PFSK-1 (cell line): ENCODE measurements around the gene ZNF83.

Experiments
- FOXP2 ChIP-seq: optimal IDR thresholded peaks from 2 replicates; pipeline ENCODE3; 2011; ENCODE audit warnings: borderline replicate concordance, control low read depth, inconsistent platforms; ENCODE audit not compliant: insufficient read depth; ENCODE audit errors: extremely low read length, extremely low read depth
- POLR2AphosphoS5 ChIP-seq: IDR thresholded peaks from 2 replicates; pipeline ENCODE4 v1.6.1; 2012; ENCODE audit warnings: low read depth, mild to moderate bottlenecking, control low read depth, low read length, moderate library complexity
- SIN3A ChIP-seq: IDR thresholded peaks from 2 replicates; pipeline ENCODE4 v1.6.1; 2012; ENCODE audit warnings: mild to moderate bottlenecking, low read length, moderate library complexity, borderline replicate concordance; ENCODE audit not compliant: insufficient read depth
- TAF1 ChIP-seq: IDR thresholded peaks from 2 replicates; pipeline ENCODE4 v1.6.1; 2012; ENCODE audit warnings: low read length, control low read depth, borderline replicate concordance; ENCODE audit not compliant: insufficient read depth
- TF ChIP-seq, protein P1 (sequence below), 2 experiments: IDR thresholded peaks; 2 replicates each; pipeline versions ENCODE4 v1.6.1 to v1.8.0; 2011 to 2012; ENCODE audit warnings: low read depth in 2 of 2, low read length in 2 of 2, control low read depth in 1 of 2, inconsistent platforms in 1 of 2, mild to moderate bottlenecking in 1 of 2, moderate library complexity in 1 of 2; ENCODE audit not compliant: insufficient read depth in 1 of 2

DNA sequence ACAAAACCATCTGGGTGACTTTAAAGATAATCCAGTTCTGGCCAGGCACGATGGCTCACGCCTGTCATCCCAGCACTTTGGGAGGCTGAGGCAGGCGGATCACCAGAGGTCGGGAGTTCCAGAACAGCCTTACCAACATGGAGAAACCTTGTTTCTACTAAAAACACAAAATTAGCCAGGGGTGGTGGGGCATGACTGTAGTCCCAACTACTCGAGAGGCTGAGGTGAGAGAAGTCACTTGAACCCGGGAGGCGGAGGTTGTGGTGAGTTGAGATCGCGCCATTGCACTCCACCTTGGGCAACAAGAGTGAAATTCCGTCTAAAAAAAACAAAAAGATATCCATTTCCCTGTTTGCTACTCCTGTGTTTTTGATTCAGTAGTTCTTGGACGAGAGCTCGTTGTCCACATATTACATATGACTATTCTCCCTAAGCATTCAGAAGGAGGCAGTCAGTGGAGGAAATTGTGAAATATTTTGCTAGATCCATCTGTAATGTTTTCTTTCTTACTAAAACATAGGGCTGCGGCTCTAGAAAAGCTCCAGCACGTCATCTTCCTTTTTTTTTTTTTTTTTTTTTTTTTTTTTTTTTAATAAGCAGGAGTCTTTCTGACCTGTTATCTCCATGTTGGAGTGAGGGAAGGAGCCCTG lies 34.5 kb downstream of the ZNF83 start:
- TF ChIP-seq POLR2AphosphoS5 (no peak), SIN3A (no peak), TAF1 (no peak), FOXP2 (no peak)
- TF ChIP-seq, protein P1, sequence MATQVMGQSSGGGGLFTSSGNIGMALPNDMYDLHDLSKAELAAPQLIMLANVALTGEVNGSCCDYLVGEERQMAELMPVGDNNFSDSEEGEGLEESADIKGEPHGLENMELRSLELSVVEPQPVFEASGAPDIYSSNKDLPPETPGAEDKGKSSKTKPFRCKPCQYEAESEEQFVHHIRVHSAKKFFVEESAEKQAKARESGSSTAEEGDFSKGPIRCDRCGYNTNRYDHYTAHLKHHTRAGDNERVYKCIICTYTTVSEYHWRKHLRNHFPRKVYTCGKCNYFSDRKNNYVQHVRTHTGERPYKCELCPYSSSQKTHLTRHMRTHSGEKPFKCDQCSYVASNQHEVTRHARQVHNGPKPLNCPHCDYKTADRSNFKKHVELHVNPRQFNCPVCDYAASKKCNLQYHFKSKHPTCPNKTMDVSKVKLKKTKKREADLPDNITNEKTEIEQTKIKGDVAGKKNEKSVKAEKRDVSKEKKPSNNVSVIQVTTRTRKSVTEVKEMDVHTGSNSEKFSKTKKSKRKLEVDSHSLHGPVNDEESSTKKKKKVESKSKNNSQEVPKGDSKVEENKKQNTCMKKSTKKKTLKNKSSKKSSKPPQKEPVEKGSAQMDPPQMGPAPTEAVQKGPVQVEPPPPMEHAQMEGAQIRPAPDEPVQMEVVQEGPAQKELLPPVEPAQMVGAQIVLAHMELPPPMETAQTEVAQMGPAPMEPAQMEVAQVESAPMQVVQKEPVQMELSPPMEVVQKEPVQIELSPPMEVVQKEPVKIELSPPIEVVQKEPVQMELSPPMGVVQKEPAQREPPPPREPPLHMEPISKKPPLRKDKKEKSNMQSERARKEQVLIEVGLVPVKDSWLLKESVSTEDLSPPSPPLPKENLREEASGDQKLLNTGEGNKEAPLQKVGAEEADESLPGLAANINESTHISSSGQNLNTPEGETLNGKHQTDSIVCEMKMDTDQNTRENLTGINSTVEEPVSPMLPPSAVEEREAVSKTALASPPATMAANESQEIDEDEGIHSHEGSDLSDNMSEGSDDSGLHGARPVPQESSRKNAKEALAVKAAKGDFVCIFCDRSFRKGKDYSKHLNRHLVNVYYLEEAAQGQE (IDR thresholded peaks at IDR 0.05; ENCODE audit: insufficient read depth in 1 of 2, low read depth in 2 of 2, low read length in 2 of 2): no peak
